SK-N-SH (cell line): ENCODE results near the gene CEP95.

Experiments
- USF1 ChIP-seq: IDR thresholded peaks from 2 replicates; pipeline ENCODE4 v1.4.0; 2012; ENCODE audit warnings: low read depth, borderline replicate concordance
- TF ChIP-seq, protein P1 (sequence below): IDR thresholded peaks from 2 replicates; pipeline ENCODE4 v1.6.1; 2012; ENCODE audit warnings: mild to moderate bottlenecking, low read depth, low read length, moderate library complexity

GRCh38 chr17:64506201-64506575, 589 bp upstream of the CEP95 start, which contains the start of gene DDX5:
- TF ChIP-seq USF1 = no peak
- TF ChIP-seq, protein P1, sequence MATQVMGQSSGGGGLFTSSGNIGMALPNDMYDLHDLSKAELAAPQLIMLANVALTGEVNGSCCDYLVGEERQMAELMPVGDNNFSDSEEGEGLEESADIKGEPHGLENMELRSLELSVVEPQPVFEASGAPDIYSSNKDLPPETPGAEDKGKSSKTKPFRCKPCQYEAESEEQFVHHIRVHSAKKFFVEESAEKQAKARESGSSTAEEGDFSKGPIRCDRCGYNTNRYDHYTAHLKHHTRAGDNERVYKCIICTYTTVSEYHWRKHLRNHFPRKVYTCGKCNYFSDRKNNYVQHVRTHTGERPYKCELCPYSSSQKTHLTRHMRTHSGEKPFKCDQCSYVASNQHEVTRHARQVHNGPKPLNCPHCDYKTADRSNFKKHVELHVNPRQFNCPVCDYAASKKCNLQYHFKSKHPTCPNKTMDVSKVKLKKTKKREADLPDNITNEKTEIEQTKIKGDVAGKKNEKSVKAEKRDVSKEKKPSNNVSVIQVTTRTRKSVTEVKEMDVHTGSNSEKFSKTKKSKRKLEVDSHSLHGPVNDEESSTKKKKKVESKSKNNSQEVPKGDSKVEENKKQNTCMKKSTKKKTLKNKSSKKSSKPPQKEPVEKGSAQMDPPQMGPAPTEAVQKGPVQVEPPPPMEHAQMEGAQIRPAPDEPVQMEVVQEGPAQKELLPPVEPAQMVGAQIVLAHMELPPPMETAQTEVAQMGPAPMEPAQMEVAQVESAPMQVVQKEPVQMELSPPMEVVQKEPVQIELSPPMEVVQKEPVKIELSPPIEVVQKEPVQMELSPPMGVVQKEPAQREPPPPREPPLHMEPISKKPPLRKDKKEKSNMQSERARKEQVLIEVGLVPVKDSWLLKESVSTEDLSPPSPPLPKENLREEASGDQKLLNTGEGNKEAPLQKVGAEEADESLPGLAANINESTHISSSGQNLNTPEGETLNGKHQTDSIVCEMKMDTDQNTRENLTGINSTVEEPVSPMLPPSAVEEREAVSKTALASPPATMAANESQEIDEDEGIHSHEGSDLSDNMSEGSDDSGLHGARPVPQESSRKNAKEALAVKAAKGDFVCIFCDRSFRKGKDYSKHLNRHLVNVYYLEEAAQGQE = peak; percentile 86
